ENCODE data around the gene NISCH.

The NISCH gene

GRCh38 chr3:52528586-52529375 is 73.4 kb downstream of the NISCH start:
- TF ChIP-seq CTCF (IDR thresholded peaks at IDR 0.05), result no peak

- no peak for TF ChIP-seq CTCF (IDR thresholded peaks at IDR 0.05)
Measured at GRCh38 chr3:52529376-52530333, 74.3 kb downstream of the NISCH start.

- TF ChIP-seq CTCF (IDR thresholded peaks at IDR 0.05), result no peak
Measured at GRCh38 chr3:52530918-52531826, 75.8 kb downstream of the NISCH start.

GRCh38 chr3:52531860-52532516 is 76.6 kb downstream of the NISCH start:
- TF ChIP-seq CTCF (IDR thresholded peaks at IDR 0.05), result no peak

GRCh38 chr3:52532517-52532837 is 77.1 kb downstream of the NISCH start:
- TF ChIP-seq CTCF (IDR thresholded peaks at IDR 0.05), result no peak

DNA sequence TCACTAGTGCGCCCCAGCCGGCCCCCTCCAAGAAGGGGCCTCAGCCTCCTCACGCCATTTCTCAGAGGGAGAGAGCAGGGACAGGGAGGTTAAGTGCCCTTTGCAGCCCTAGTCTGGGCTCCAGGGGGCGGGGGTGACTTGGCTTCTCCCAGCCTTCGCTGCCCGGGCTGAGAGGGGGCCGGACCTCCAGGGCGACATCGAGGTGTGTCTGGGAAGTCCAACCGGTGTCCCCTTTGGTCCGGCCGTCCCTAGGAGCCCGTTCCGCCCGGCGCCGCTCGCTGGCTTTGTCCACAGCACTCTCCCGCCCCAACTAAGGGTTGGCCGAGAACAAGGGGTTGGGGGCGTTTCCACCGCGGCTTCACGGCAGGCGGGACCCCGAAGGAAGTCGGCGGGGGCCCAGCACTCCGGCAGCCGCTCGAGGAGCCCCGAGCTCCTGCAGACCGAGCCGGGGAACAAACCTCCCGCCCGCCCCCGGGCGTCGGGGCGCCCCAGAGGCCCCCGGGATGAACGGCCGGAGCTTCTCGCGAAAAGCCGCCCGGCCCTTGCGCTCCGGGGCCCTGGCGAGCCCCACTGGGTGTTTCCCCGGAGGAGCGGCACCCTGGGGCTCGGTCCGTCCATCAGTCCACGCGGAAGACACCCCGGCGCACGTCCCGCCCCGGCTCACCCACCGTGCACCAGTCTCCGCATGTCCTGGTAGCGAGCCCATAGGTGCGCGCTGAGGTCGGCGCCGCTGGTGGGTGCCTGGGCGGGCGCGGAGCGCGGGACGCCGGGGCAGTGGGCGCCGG is 77.6 kb downstream of the NISCH start:
- TF ChIP-seq CTCF (IDR thresholded peaks at IDR 0.05), result no peak
